Measurements from ENCODE around the gene C4orf50.
"Not testable (repeated sequence)": the region's sequence is repeated elsewhere in the genome, so short reads cannot be mapped to it uniquely, and the experiment has no call there.

The C4orf50 gene

GRCh38 chr4:6009452-6009851 lies 8.8 kb downstream of the C4orf50 start:
- no peak for TF ChIP-seq CTCF (IDR thresholded peaks at IDR 0.05; ENCODE audit: insufficient read depth, low read length, missing control alignments)
- CTCF ChIA-PET: interaction anchor here (1.4 kb wide), 1 partner anchor 11 kb away, joined by 7 read pairs; no protein-coding TSS in a partner anchor
- POLR2A ChIA-PET: no interaction called here
- DNase-seq (ENCODE audit: low read depth, low spot score): no peak
- H3K4me3 ChIP-seq (ENCODE audit: low read depth, low read length): no peak overlapping the region

- no peak overlapping the region for H3K4me3 ChIP-seq (ENCODE audit: low read depth, low read length)
- no peak for TF ChIP-seq CTCF (IDR thresholded peaks at IDR 0.05; ENCODE audit: insufficient read depth, low read length, missing control alignments)
- no peak for DNase-seq (ENCODE audit: low read depth, low spot score)
- ChIA-PET CTCF (interaction anchor here (1.4 kb wide), 1 partner anchor 10 kb away, joined by 7 read pairs; no protein-coding TSS in a partner anchor), POLR2A (no interaction called here)
Observed at GRCh38 chr4:6008766-6009385, 9.4 kb downstream of the C4orf50 start.

DNA sequence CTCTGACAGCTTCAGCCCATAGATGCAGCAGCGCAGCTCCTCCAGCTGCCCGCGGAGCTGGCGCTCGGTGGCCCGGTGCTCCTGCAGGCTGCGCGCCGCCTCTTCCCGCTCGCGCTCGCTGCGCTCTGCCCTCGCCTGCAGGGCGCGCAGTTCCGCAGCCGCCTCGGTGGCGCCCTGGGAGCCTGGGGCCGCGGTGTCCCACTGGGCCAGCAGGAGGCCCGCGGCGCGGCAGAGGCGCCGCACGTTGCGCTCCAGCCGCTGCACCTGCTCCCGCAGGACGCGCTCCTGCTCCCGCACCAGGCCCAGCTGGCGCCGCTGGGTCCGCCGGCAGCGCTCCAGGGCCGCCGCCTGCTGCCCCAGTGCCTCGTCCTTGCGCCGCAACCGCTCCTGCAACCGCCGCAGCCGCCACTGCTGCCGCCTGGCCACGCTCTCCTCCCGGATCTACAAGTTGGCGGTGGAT lies 10.1 kb downstream of the C4orf50 start:
- ChIA-PET POLR2A (no interaction called here), CTCF (interaction anchor here (1.4 kb wide), 1 partner anchor 10 kb away, joined by 7 read pairs; no protein-coding TSS in a partner anchor)
- no peak overlapping the region for H3K4me3 ChIP-seq (ENCODE audit: low read depth, low read length)
- no peak for TF ChIP-seq CTCF (IDR thresholded peaks at IDR 0.05; ENCODE audit: insufficient read depth, low read length, missing control alignments)
- DNase-seq (ENCODE audit: low read depth, low spot score): no peak

GRCh38 chr4:6005175-6005574 lies 13.1 kb downstream of the C4orf50 start:
- CTCF ChIA-PET: interaction anchor here (2.7 kb wide), 1 partner anchor 14 kb away, joined by 10 read pairs; no protein-coding TSS in a partner anchor
- H3K4me3 ChIP-seq (ENCODE audit: low read depth, low read length): no peak overlapping the region
- no peak for TF ChIP-seq CTCF (IDR thresholded peaks at IDR 0.05; ENCODE audit: insufficient read depth, low read length, missing control alignments)
- DNase-seq (ENCODE audit: low read depth, low spot score): no peak
- POLR2A ChIA-PET: no interaction called here

- H3K4me3 ChIP-seq (ENCODE audit: low read depth, low read length); POLR2A ChIA-PET; CTCF ChIA-PET; DNase-seq (ENCODE audit: low read depth, low spot score): not testable (repeated sequence)
Observed at GRCh38 chr4:6003485-6003884, 14.7 kb downstream of the C4orf50 start.

- no peak for DNase-seq (ENCODE audit: low read depth, low spot score)
- TF ChIP-seq CTCF (IDR thresholded peaks at IDR 0.05; ENCODE audit: insufficient read depth, low read length, missing control alignments): no peak
- H3K4me3 ChIP-seq (ENCODE audit: low read depth, low read length): no peak overlapping the region
- CTCF ChIA-PET: interaction anchor here (0.7 kb wide), 1 partner anchor 11 kb away, joined by 3 read pairs; no protein-coding TSS in a partner anchor
- POLR2A ChIA-PET: no interaction called here
Observed at GRCh38 chr4:6002926-6003325, 15.3 kb downstream of the C4orf50 start.

GRCh38 chr4:6002492-6002833 lies 15.8 kb downstream of the C4orf50 start:
- CTCF ChIA-PET: interaction anchor here (0.7 kb wide), 1 partner anchor 10 kb away, joined by 3 read pairs; no protein-coding TSS in a partner anchor
- no peak for DNase-seq (ENCODE audit: low read depth, low spot score)
- H3K4me3 ChIP-seq (ENCODE audit: low read depth, low read length): no peak overlapping the region
- no peak for TF ChIP-seq CTCF (IDR thresholded peaks at IDR 0.05; ENCODE audit: insufficient read depth, low read length, missing control alignments)
- POLR2A ChIA-PET: no interaction called here

Measured in AG04449 (cell line).